Stimulated activated CD4-positive, alpha-beta T cell treated with anti-CD3 and anti-CD28 coated beads, Interleukin-12 subunit alpha, Interleukin-12 subunit beta, amount 100 ng/mL, for 4 hours (primary cell): Measurements from ENCODE around the gene ADAT1.

ENCODE experiments used
- DNase-seq: peaks from one replicate; pipeline ENCODE4 v3.0.0-alpha.2; 2020

Gene ADAT1

GRCh38 chr16:75622761-75623605 lies at the start of gene ADAT1:
Gene ADAT1, minus strand, starts transcription at chr16:75623281. Its CDS starts 2,482 bp downstream, at chr16:75620799.
- peak; percentile 96 for DNase-seq

GRCh38 chr16:75667503-75667902 lies 44.4 kb upstream of the ADAT1 start:
- DNase-seq = no peak

- DNase-seq = no peak
Observed at GRCh38 chr16:75660726-75661302, 37.7 kb upstream of the ADAT1 start.

GRCh38 chr16:75660321-75660720 lies 37.2 kb upstream of the ADAT1 start:
- no peak for DNase-seq

- no peak for DNase-seq
Observed at GRCh38 chr16:75658175-75658574, 35.1 kb upstream of the ADAT1 start.

- no peak for DNase-seq
Observed at GRCh38 chr16:75653922-75654321, 30.8 kb upstream of the ADAT1 start.

- DNase-seq = peak; percentile 82
Observed at GRCh38 chr16:75648265-75649076, 25.4 kb upstream of the ADAT1 start.

GRCh38 chr16:75647492-75648264 lies 24.6 kb upstream of the ADAT1 start, which contains the start of the genes KARS1 and TERF2IP:
Gene KARS1, minus strand, starts transcription at chr16:75647665. Its CDS starts 26 bp downstream, at chr16:75647639.
Gene TERF2IP, plus strand, starts transcription at chr16:75647773. Its CDS starts 110 bp downstream, at chr16:75647883.
- DNase-seq = peak; percentile 91

- no peak for DNase-seq
Observed at GRCh38 chr16:75647112-75647491, 24.0 kb upstream of the ADAT1 start.

GRCh38 chr16:75644240-75645012 lies 21.3 kb upstream of the ADAT1 start:
- no peak for DNase-seq

- no peak for DNase-seq
Observed at GRCh38 chr16:75640598-75640997, 17.5 kb upstream of the ADAT1 start.

- no peak for DNase-seq
Observed at GRCh38 chr16:75635036-75635435, 12.0 kb upstream of the ADAT1 start.

GRCh38 chr16:75632857-75633256 lies 9.8 kb upstream of the ADAT1 start:
- no peak for DNase-seq

GRCh38 chr16:75630052-75630451 lies 7.0 kb upstream of the ADAT1 start:
- DNase-seq = no peak

GRCh38 chr16:75629132-75629531 lies 6.1 kb upstream of the ADAT1 start:
- DNase-seq = no peak

GRCh38 chr16:75628351-75628750 lies 5.3 kb upstream of the ADAT1 start:
- DNase-seq = no peak

GRCh38 chr16:75627851-75628250 lies 4.8 kb upstream of the ADAT1 start:
- DNase-seq = no peak

- no peak for DNase-seq
Observed at GRCh38 chr16:75626806-75627205, 3.7 kb upstream of the ADAT1 start.

- DNase-seq = no peak
Observed at GRCh38 chr16:75624921-75625334, 1.8 kb upstream of the ADAT1 start.

GRCh38 chr16:75621170-75621477 lies 2.0 kb downstream of the ADAT1 start:
- DNase-seq = no peak

- no peak for DNase-seq
Observed at GRCh38 chr16:75620326-75621169, 2.5 kb downstream of the ADAT1 start.
